Measurements from ENCODE around the gene C22orf42.

Gene C22orf42

GRCh38 chr22:32119568-32120235 is 39.4 kb downstream of the C22orf42 start:
- no peak overlapping the region for H3K4me3 ChIP-seq (ENCODE audit: low read depth, low read length)
- TF ChIP-seq, protein P1, sequence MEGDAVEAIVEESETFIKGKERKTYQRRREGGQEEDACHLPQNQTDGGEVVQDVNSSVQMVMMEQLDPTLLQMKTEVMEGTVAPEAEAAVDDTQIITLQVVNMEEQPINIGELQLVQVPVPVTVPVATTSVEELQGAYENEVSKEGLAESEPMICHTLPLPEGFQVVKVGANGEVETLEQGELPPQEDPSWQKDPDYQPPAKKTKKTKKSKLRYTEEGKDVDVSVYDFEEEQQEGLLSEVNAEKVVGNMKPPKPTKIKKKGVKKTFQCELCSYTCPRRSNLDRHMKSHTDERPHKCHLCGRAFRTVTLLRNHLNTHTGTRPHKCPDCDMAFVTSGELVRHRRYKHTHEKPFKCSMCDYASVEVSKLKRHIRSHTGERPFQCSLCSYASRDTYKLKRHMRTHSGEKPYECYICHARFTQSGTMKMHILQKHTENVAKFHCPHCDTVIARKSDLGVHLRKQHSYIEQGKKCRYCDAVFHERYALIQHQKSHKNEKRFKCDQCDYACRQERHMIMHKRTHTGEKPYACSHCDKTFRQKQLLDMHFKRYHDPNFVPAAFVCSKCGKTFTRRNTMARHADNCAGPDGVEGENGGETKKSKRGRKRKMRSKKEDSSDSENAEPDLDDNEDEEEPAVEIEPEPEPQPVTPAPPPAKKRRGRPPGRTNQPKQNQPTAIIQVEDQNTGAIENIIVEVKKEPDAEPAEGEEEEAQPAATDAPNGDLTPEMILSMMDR (IDR thresholded peaks at IDR 0.05; ENCODE audit: low read depth, low read length) = no peak
- in situ Hi-C loops (cut with HindIII; ENCODE audit: low sequenced_read_pairs) = no loop called here
- DNase-seq (ENCODE audit: low read depth, low spot score) = no peak

DNA sequence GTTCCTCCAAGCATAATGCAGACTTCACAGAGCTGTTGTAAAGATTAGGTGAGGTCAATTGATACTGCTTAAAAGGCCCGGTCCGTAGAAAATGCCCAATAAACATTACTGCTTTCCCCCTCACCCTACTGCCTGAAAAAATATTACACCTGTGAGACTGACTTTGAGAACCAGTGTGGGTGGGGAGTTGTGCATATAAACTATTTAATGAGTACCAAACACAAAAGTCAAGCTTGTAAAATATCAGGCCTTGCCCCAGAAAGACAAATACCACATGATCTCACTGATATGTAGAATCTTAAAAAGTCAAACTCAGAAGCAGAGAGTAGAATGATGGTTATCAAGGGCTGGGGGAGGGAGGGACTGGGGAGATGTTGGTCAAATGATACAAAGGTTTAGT is 46.7 kb downstream of the C22orf42 start:
- no peak overlapping the region for H3K4me3 ChIP-seq (ENCODE audit: low read depth, low read length)
- in situ Hi-C loops (cut with HindIII; ENCODE audit: low sequenced_read_pairs) = no loop called here
- TF ChIP-seq, protein P1 (IDR thresholded peaks at IDR 0.05; ENCODE audit: low read depth, low read length) = no peak
- DNase-seq (ENCODE audit: low read depth, low spot score) = no peak

DNA sequence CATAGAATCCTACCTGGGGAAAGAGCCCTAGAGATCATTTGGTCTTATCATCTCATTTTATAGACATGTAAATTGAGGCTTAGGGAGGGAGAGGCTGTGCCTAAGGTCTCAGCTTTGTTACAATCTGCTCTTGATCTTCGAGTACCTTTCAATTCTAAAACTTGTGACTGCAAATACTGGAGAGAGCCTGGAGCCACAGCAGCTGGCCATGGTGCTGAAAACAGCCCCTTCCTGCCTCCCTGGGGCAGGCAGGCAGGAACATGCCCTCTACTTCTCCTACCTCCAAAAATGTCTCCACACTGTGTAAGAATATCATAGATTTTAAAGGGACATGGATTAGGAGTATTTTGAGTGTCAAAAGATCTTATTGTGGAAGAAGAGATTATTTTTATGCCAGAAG is 52.2 kb downstream of the C22orf42 start:
- no peak overlapping the region for H3K4me3 ChIP-seq (ENCODE audit: low read depth, low read length)
- in situ Hi-C loops (cut with HindIII; ENCODE audit: low sequenced_read_pairs) = no loop called here
- TF ChIP-seq, protein P1 (IDR thresholded peaks at IDR 0.05; ENCODE audit: low read depth, low read length) = no peak
- DNase-seq (ENCODE audit: low read depth, low spot score) = peak; percentile 9

DNA sequence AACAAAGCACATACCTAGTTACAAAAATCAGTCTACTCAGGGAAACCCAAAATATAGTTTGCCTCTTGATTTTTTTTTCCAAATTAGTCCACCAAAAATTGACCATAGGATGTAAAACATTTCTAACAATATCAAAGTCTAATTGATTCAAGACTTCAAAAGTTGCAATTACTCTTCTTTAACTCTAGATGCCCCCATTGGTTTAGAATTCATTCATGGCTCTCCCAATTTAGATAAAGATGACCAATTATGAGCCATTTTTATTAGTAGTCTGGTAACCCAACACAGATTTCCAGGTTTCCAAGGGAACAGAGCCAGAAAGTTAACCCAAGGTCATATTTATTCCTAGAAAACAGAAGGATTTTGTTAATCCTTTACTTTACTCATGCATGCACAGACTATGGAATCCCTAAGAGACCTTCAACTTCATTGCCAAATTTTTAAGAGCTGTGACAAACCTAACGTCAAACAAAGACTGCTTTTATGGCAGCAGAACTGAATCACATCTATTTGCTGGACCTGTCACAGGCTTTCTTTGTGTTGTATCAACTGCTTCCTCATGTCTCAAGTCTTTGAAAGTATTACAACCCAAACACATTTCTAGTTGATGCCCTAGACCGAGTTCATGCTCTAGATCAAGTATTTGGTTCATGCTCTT is 55.3 kb downstream of the C22orf42 start:
- in situ Hi-C loops (cut with HindIII; ENCODE audit: low sequenced_read_pairs) = no loop called here
- no peak overlapping the region for H3K4me3 ChIP-seq (ENCODE audit: low read depth, low read length)
- TF ChIP-seq, protein P1 (IDR thresholded peaks at IDR 0.05; ENCODE audit: low read depth, low read length) = no peak
- DNase-seq (ENCODE audit: low read depth, low spot score) = no peak

- H3K4me3 ChIP-seq (ENCODE audit: low read depth, low read length) = no peak overlapping the region
- no peak for DNase-seq (ENCODE audit: low read depth, low spot score)
- TF ChIP-seq, protein P1 (IDR thresholded peaks at IDR 0.05; ENCODE audit: low read depth, low read length) = no peak
- in situ Hi-C loops (cut with HindIII; ENCODE audit: low sequenced_read_pairs) = no loop called here
Measured at GRCh38 chr22:32100711-32101110, 58.4 kb downstream of the C22orf42 start.
